Activated CD4-positive, alpha-beta T cell treated with anti-CD3 and anti-CD28 coated beads, Interleukin-2, amount 50 U/mL, for 24 hours (primary cell): Measurements from ENCODE around the gene CACNB2.
"Not testable (repeated sequence)": the region's sequence is repeated elsewhere in the genome, so short reads cannot be mapped to it uniquely, and the experiment has no call there.

Source experiments
- DNase-seq, 2 donors: peaks; one replicate each; pipeline ENCODE4 v3.0.0-alpha.2; 2020; ENCODE audit warnings: low read depth in 1 of 2, low spot score in 1 of 2

Gene CACNB2

DNA sequence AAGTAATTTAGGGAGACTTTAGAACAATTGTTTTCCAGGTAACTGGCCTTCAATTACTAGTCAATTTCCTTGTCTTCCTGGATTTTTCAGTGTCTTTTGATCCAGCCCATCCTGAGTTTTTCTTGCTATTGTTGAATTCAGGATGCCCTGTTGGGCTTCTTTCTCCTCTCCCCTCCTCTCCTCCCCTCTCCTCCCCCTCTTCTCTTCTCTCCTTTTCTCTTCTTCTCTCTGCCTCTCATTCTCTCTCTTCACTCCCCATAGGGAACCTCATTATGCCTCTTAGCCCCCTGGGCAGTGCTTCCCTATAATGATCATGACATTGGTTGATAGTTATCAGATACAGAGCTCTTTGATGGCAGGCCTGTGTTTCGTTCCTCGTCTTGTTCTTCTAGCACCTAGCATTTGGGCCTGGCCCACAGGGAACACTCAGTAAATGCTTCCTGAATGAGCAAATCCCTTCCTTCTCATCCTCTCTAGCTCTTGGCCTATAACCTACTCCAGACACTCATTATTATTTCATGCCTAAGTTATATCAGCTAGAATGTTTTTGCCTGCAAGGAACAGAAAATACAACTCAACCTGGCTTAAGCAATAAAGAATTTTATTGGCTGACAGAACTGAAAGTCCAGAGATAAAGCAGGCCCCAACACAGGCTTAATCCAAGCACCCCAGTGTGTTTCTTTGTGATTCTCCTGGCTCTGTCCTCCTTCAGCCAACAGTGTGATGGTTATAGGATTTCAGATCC is 56.8 kb downstream of the CACNB2 start:
- no peak for DNase-seq

DNA sequence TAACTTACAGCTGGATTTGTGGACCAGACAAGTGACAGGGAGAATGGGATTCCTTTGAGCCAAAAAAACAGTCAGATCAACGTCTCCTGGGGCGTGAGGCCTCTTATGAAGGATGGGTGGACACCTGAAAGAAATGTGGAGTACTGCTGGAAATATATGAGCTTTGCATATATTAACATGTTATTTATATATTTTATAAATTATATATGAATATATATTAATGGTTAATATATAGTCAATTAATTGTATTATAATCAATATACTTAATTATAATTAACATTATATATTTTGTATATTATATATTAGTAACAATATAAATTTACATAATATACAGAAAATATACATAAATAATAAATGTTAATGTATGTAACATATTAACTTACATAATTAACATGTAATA is 57.5 kb downstream of the CACNB2 start:
- no peak for DNase-seq

GRCh38 chr10:18201877-18202276 is 61.7 kb downstream of the CACNB2 start:
- DNase-seq, result no peak

DNA sequence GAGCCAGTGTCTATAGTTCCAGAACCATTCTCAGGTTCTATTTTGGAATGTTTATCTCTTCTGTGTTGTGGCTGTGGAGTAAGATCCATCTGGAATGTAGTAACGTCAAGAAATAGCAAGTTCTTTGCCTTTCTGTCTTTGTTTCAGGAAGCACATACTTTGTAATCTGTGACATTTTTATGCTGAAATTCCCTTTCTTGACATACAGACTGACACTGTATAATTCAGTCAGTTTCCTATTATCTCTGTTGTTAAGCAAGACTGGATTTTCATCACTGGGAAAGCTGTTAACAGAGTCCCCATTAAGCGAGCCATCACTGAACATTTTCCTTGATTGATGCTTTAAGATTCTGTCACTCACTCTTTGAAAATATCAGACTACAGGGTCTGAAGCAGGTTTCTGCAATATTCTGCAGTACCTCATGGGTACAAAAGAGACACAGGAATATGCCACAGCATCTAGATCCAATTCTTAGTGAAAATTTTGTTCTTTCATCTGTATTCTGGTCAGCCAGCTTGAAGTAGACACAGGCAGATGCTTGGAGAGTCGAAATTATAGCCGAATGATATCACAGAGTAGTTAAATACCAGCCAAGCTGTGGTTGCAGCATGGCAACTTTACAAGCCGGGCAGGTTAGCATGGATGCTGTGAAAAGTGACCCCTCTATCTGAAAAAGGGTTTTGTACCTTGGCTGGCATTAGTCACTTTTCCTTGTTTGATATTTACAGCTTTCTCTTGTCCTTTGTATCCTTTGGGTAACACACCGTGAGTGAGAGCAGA is 62.6 kb downstream of the CACNB2 start:
- DNase-seq, result no peak

DNA sequence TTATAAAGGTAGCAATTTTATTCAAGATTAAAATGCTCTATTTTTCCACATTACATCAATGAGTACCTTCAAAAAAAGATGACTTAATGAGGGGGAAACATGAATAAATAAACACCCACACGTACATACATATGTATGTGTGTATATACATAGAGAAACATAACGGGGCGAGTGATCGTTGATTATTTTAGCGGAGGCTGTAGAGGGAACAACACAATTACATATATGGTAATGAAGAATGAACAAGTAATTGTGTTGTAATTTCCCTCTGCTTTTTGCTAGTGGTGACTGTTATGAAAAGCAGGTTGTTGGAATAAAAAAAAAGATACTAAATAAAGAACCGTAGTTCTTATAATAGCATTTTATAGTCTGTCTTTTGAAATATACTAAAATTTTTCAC is 63.2 kb downstream of the CACNB2 start:
- no peak for DNase-seq

GRCh38 chr10:18204039-18204835 is 64.0 kb downstream of the CACNB2 start:
- no peak for DNase-seq

- no peak for DNase-seq
These were observed 65.0 kb downstream of the CACNB2 start for GRCh38 chr10:18205098-18205834.

DNA sequence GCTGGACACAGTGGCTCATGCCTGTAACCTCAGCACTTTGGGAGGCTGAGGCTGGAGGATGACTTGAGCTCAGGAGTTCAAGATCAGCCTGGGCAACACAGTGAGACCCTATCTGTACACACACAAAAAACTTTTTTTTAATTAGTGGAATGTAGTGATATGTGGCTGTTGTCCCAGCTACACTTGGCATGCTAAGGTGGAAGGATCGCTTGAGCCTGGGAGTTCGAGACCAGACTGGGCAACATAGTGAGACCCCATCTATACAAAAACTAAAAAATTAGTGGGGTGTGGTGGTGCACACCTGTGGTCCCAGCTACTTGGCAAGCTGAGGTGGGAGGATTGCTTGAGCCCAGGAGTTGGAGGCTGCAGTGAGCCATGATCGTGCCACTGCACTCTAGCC is 68.0 kb downstream of the CACNB2 start:
- DNase-seq, result not testable (repeated sequence)

DNA sequence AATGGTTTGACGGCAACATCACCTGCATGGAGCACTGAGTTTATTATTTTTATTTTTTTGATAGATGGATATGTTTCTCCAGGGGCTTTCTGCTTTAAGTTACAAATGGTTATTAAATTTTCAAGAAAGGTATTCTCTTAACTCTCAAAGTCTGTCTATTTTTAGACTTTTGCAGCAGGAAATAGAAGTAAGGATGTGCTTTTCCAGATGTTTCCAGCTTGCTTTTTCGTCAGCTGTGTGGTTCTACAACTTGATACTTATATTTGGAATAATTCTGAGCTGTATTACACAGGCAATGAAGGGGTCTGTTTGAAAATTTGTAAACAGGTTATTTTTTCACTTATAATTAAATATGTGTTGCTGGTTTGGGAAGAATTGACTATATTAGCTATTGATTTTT is 69.0 kb downstream of the CACNB2 start:
- no peak for DNase-seq

GRCh38 chr10:18210711-18211110 is 70.5 kb downstream of the CACNB2 start:
- DNase-seq, result no peak

DNA sequence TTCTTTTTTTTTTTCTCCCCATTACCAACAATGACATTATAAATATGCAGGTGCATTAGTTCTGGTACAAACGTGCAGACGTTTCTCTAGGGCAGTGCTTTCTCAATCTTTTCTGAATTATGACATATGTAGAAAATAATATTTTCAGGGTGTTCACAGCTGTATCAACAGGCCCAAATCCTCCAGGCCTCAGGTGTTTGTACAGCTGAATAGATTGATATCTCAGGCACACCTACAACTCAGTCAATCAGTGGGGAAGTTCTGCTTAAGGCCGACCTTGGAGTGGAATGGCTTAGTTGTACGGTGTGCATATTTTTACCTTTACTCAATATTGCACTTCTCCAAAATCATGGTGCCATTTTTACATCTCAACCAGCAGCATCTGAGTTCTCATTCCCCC is 71.6 kb downstream of the CACNB2 start:
- no peak for DNase-seq

DNA sequence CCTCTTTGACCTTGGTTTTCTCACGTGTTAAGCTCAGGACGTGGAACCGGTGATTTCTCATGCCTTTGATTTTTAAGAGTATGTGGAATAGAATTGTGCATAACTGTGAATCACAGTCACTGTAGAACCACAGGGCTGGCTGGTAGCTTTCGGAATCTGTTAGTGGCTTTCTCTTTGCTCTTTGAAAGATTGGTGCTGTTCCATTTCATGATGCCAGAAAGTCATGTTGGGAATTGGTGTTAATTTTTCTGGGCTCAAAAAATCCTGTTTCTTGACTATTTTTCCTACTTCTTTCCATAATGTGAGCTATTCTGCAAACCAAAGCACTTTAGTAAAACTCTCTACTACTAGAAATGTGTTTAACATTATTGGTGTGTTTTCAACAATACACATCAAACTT is 73.0 kb downstream of the CACNB2 start:
- DNase-seq, result no peak

- no peak for DNase-seq
These were observed 74.7 kb downstream of the CACNB2 start for GRCh38 chr10:18214691-18215563.

GRCh38 chr10:18216482-18216881 is 76.3 kb downstream of the CACNB2 start:
- DNase-seq, result no peak

GRCh38 chr10:18217577-18217976 is 77.4 kb downstream of the CACNB2 start:
- DNase-seq, result no peak

DNA sequence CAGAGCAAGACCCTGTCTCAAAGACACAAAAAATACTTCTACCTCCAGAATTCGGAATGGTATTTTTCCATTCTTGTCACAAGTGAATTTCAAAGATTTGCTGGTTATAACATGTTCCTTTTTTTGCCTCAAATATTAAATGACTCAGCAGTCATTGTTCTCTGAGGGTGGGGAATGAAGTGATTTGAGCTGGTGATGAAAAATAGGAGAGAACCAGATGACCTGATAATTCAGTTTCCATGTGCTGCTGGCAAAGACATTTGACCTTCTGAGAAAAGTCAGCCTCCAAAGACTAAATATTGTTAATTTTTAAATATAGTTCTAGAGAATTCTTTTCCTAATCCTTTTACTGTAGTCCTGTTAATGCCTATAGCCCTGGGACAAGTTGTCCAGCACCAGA is 78.9 kb downstream of the CACNB2 start:
- DNase-seq, result no peak

- no peak for DNase-seq
These were observed 80.9 kb downstream of the CACNB2 start for GRCh38 chr10:18221123-18221522.

DNA sequence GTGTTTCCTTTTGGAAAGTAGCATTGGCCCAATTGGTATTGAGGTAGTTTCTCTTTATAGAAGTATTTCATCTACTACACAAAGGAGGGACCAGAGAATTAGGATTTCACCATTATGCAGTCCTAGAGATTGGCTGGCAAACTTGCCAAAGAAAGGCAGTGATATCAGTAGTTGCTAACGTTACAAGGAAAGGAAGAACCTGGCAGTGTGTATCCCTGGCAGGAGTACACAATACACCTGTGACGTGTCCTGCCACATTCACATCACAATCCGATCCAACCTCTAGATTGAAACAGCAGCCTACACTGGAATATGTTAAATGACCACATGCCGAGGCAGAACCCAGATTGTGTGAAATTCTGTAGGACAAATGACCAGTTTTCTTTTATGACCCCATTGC is 81.7 kb downstream of the CACNB2 start:
- DNase-seq, result no peak

DNA sequence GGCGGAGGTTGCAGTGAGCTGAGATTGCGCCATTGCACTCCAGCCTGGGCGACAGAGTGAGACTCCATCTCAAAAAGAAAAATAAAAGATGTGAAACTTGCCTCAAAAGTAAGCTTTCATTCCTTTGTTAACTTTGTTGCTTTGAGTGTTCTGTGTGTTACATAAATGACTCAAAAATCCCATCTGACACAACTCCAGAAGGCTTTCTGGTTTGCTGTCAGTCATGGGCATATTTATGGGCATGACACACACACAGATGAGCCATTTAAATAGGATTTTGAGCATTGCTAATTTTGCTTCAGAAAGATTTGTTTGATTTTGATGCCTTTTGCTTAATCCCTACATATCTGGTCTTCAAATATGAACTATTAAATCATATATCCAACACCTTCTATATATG is 82.6 kb downstream of the CACNB2 start:
- no peak for DNase-seq

DNA sequence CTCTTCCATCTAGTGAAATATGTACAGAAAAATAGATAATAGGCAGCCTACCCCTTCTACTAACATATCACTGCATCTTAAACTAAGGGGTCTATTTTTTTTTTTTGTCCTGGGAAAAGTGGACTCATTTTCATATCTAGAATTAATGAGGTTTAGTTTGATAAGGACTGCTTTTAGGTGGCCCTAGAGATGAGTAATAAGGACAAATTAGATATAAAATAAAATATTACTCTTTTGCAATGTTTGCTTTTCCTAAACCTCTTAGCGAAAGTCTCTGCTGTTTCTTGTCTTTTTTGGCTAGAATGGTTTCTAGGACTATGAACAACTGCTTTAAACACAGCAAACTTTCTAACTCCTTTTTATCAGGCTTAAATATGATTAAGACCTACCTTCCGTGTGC is 83.7 kb downstream of the CACNB2 start:
- DNase-seq, result no peak
